HepG2 (cell line): ENCODE results near the gene SLC2A6. TPM values are rescaled to one million over a fixed set of nuclear protein-coding genes. Genes with fewer than 3 reads are reported as not detected.

Experiments
- ETV5 ChIP-seq: IDR thresholded peaks from 2 replicates; pipeline ENCODE4 v1.6.1; 2018; ENCODE audit warnings: missing biosample characterization, missing genetic modification reagents, inconsistent platforms, borderline replicate concordance
- GATAD2A ChIP-seq: IDR thresholded peaks from 2 replicates; pipeline ENCODE4 v1.6.1; 2016
- HMGA1 ChIP-seq: sonication (generic); formaldehyde crosslinking; conservative IDR thresholded peaks from 2 replicates; pipeline ENCODE4 v1.4.0; 2020; ENCODE audit warnings: missing genetic modification reagents
- KLF13 ChIP-seq: sonication (generic); formaldehyde crosslinking; IDR thresholded peaks from 2 replicates; pipeline ENCODE4 v1.4.0; 2020; ENCODE audit warnings: mild to moderate bottlenecking, missing genetic modification reagents
- RARA ChIP-seq: IDR thresholded peaks from 2 replicates; pipeline ENCODE4 v1.6.1; 2016; ENCODE audit warnings: missing genetic modification reagents, missing compliant biosample characterization
- SMAD9 ChIP-seq: sonication (generic); formaldehyde crosslinking; IDR thresholded peaks from 2 replicates; pipeline ENCODE4 v1.5.1; 2020; ENCODE audit warnings: mild to moderate bottlenecking, missing genetic modification reagents
- ZNF124 ChIP-seq: sonication (generic); formaldehyde crosslinking; IDR thresholded peaks from 2 replicates; pipeline ENCODE4 v1.4.0; 2020; ENCODE audit warnings: missing genetic modification reagents
- ZNF317 ChIP-seq: sonication (generic); formaldehyde crosslinking; IDR thresholded peaks from 2 replicates; pipeline ENCODE4 v1.5.0; 2020; ENCODE audit warnings: mild to moderate bottlenecking, missing genetic modification reagents
- ZNF468 ChIP-seq: sonication (generic); formaldehyde crosslinking; IDR thresholded peaks from 2 replicates; pipeline ENCODE4 v1.8.0; 2022; ENCODE audit warnings: mild to moderate bottlenecking, moderate library complexity, missing genetic modification reagents
- ZNF607 ChIP-seq: sonication (generic); formaldehyde crosslinking; IDR thresholded peaks from 2 replicates; pipeline ENCODE4 v1.5.1; 2020; ENCODE audit warnings: missing genetic modification reagents, mild to moderate bottlenecking, borderline replicate concordance
- ZNF660 ChIP-seq: sonication (generic); formaldehyde crosslinking; IDR thresholded peaks from 2 replicates; pipeline ENCODE4 v1.5.1; 2020; ENCODE audit warnings: mild to moderate bottlenecking, low read depth, missing genetic modification reagents, borderline replicate concordance
- ZSCAN12 ChIP-seq: sonication (generic); formaldehyde crosslinking; IDR thresholded peaks from 2 replicates; pipeline ENCODE4 v1.9.0; 2021; ENCODE audit warnings: mild to moderate bottlenecking, missing genetic modification reagents
- polyA plus RNA-seq, 8 experiments: library from polyadenylated mRNA; depleted of rRNA in 3 of 8; stranded (reverse) in 7 of 8; unstranded in 1 of 8; fragments of >200 nt; fragmentation: Illumina TruSeq in 4 of 8; extraction: Trizol in 4 of 8; gene quantifications; 2 replicates each; pipeline versions ENCODE4 v1.2.1 to v1.2.3, GENCODE V29; 2011 to 2016; ENCODE audit warnings: low read depth in 4 of 8, missing spikeins in 1 of 8, mixed read lengths in 1 of 8; ENCODE audit not compliant: insufficient read depth in 1 of 8
- total RNA-seq, 5 experiments: library from RNA; depleted of rRNA; stranded (reverse); fragments of >200 nt; fragmentation: Illumina TruSeq; extraction: Trizol; gene quantifications; 2 replicates each; pipeline ENCODE4 v1.2.3, GENCODE V29; 2016; ENCODE audit warnings: low read depth in 1 of 5
- TF ChIP-seq, protein P1 (sequence below): sonication (generic); formaldehyde crosslinking; IDR thresholded peaks from 2 replicates; pipeline ENCODE4 v1.4.0; 2020; ENCODE audit warnings: missing genetic modification reagents, borderline replicate concordance
- TF ChIP-seq, protein P2 (sequence below): sonication (generic); formaldehyde crosslinking; IDR thresholded peaks from 2 replicates; pipeline ENCODE4 v1.5.1; 2020; ENCODE audit warnings: mild to moderate bottlenecking, missing genetic modification reagents, moderate library complexity
- TF ChIP-seq, protein P3 (sequence below), 2 experiments: sonication (generic) in 1 of 2; formaldehyde crosslinking in 1 of 2; IDR thresholded peaks; 2 replicates each; pipeline versions ENCODE4 v1.4.0 to v1.6.1; 2018 to 2020; ENCODE audit warnings: missing genetic modification reagents in 2 of 2, borderline replicate concordance in 1 of 2, low read depth in 1 of 2, mild to moderate bottlenecking in 1 of 2, missing biosample characterization in 1 of 2
- TF ChIP-seq, protein P4 (sequence below): sonication (generic); formaldehyde crosslinking; conservative IDR thresholded peaks from 2 replicates; pipeline ENCODE4 v1.8.0; 2022; ENCODE audit warnings: mild to moderate bottlenecking, moderate library complexity, missing genetic modification reagents
- TF ChIP-seq, protein P5 (sequence below): sonication (generic); formaldehyde crosslinking; IDR thresholded peaks from 2 replicates; pipeline ENCODE4 v1.4.0; 2020; ENCODE audit warnings: mild to moderate bottlenecking, missing genetic modification reagents

SLC2A6 gene
- total and polyA plus RNA-seq, 2 of the 13 experiments (the other 11 are each of a cell fraction or from before 2014, with no cell fraction given): 4.1 to 15.0 TPM

DNA sequence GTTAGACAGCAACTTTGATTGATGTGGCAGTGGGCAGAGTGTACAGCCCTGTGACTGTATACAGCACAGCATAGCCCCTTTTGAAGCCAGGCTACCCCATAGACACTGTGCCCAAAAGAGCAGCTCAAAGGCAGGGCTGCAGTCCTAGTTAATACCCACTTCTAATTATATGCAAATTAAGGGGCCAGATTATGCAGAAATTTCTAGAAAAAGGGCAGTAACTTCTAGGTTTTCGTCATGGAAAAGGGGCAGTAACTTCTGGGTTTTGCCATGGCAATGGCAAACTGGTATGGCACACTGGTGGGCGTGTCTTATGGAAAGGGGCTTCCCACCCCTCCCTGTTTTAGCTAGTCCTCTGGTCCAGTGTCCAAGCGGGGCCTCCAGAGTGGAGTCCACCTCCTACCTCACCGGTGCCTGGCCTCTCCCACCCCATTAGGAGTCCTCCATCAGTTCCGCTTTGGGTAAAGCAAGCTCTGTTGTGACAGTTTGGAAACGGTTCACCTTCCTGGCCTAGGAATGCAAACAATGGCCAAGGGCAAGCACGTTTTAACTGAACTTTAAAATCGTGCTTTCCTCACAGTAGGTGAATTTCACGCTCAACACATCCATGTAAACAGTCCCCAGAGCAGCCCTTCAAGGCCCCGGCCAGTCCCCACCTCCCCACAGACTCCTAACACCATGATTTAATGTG is 51.1 kb downstream of the SLC2A6 start (continued):
- TF ChIP-seq, protein P1, sequence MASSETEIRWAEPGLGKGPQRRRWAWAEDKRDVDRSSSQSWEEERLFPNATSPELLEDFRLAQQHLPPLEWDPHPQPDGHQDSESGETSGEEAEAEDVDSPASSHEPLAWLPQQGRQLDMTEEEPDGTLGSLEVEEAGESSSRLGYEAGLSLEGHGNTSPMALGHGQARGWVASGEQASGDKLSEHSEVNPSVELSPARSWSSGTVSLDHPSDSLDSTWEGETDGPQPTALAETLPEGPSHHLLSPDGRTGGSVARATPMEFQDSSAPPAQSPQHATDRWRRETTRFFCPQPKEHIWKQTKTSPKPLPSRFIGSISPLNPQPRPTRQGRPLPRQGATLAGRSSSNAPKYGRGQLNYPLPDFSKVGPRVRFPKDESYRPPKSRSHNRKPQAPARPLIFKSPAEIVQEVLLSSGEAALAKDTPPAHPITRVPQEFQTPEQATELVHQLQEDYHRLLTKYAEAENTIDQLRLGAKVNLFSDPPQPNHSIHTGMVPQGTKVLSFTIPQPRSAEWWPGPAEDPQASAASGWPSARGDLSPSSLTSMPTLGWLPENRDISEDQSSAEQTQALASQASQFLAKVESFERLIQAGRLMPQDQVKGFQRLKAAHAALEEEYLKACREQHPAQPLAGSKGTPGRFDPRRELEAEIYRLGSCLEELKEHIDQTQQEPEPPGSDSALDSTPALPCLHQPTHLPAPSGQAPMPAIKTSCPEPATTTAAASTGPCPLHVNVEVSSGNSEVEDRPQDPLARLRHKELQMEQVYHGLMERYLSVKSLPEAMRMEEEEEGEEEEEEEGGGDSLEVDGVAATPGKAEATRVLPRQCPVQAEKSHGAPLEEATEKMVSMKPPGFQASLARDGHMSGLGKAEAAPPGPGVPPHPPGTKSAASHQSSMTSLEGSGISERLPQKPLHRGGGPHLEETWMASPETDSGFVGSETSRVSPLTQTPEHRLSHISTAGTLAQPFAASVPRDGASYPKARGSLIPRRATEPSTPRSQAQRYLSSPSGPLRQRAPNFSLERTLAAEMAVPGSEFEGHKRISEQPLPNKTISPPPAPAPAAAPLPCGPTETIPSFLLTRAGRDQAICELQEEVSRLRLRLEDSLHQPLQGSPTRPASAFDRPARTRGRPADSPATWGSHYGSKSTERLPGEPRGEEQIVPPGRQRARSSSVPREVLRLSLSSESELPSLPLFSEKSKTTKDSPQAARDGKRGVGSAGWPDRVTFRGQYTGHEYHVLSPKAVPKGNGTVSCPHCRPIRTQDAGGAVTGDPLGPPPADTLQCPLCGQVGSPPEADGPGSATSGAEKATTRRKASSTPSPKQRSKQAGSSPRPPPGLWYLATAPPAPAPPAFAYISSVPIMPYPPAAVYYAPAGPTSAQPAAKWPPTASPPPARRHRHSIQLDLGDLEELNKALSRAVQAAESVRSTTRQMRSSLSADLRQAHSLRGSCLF (CRISPR knock-in tag): no peak
- TF ChIP-seq KLF13 (no peak), ZSCAN12 (CRISPR knock-in tag) (no peak), ZNF607 (CRISPR knock-in tag) (no peak), ZNF124 (CRISPR knock-in tag) (no peak), SMAD9 (CRISPR knock-in tag) (no peak), ZNF468 (no peak), HMGA1 (no peak), RARA (CRISPR knock-in tag) (peak; percentile 34; the same call in 1 of the 2 replicates), GATAD2A (CRISPR knock-in tag) (peak; percentile 20; the same call in 1 of the 2 replicates), ETV5 (CRISPR knock-in tag) (peak; percentile 72; the same call in 1 of the 2 replicates), ZNF317 (no peak), ZNF660 (CRISPR knock-in tag) (no peak)
- TF ChIP-seq, protein P2, sequence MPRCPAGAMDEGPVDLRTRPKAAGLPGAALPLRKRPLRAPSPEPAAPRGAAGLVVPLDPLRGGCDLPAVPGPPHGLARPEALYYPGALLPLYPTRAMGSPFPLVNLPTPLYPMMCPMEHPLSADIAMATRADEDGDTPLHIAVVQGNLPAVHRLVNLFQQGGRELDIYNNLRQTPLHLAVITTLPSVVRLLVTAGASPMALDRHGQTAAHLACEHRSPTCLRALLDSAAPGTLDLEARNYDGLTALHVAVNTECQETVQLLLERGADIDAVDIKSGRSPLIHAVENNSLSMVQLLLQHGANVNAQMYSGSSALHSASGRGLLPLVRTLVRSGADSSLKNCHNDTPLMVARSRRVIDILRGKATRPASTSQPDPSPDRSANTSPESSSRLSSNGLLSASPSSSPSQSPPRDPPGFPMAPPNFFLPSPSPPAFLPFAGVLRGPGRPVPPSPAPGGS (CRISPR knock-in tag): no peak
- TF ChIP-seq, protein P3, sequence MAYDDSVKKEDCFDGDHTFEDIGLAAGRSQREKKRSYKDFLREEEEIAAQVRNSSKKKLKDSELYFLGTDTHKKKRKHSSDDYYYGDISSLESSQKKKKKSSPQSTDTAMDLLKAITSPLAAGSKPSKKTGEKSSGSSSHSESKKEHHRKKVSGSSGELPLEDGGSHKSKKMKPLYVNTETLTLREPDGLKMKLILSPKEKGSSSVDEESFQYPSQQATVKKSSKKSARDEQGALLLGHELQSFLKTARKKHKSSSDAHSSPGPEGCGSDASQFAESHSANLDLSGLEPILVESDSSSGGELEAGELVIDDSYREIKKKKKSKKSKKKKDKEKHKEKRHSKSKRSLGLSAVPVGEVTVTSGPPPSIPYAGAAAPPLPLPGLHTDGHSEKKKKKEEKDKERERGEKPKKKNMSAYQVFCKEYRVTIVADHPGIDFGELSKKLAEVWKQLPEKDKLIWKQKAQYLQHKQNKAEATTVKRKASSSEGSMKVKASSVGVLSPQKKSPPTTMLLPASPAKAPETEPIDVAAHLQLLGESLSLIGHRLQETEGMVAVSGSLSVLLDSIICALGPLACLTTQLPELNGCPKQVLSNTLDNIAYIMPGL (CRISPR knock-in tag; IDR thresholded peaks at IDR 0.05; ENCODE audit: borderline replicate concordance in 1 of 2, low read depth in 1 of 2): no peak
- TF ChIP-seq, protein P4, sequence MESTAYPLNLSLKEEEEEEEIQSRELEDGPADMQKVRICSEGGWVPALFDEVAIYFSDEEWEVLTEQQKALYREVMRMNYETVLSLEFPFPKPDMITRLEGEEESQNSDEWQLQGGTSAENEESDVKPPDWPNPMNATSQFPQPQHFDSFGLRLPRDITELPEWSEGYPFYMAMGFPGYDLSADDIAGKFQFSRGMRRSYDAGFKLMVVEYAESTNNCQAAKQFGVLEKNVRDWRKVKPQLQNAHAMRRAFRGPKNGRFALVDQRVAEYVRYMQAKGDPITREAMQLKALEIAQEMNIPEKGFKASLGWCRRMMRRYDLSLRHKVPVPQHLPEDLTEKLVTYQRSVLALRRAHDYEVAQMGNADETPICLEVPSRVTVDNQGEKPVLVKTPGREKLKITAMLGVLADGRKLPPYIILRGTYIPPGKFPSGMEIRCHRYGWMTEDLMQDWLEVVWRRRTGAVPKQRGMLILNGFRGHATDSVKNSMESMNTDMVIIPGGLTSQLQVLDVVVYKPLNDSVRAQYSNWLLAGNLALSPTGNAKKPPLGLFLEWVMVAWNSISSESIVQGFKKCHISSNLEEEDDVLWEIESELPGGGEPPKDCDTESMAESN (CRISPR knock-in tag): no peak
- TF ChIP-seq, protein P5, sequence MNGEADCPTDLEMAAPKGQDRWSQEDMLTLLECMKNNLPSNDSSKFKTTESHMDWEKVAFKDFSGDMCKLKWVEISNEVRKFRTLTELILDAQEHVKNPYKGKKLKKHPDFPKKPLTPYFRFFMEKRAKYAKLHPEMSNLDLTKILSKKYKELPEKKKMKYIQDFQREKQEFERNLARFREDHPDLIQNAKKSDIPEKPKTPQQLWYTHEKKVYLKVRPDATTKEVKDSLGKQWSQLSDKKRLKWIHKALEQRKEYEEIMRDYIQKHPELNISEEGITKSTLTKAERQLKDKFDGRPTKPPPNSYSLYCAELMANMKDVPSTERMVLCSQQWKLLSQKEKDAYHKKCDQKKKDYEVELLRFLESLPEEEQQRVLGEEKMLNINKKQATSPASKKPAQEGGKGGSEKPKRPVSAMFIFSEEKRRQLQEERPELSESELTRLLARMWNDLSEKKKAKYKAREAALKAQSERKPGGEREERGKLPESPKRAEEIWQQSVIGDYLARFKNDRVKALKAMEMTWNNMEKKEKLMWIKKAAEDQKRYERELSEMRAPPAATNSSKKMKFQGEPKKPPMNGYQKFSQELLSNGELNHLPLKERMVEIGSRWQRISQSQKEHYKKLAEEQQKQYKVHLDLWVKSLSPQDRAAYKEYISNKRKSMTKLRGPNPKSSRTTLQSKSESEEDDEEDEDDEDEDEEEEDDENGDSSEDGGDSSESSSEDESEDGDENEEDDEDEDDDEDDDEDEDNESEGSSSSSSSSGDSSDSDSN: no peak; the same call in 1 of the 2 replicates
